IMR-90 (cell line): ENCODE data around the gene TROAP.
A peak's percentile ranks its signal among the peaks of the same experiment; 100 is the strongest.

ENCODE experiments used
- BHLHE40 ChIP-seq: fragments of 150-350 bp; IDR thresholded peaks from 2 replicates; pipeline ENCODE4 v1.6.1; 2016; ENCODE audit warnings: mild to moderate bottlenecking, low read depth, low read length
- CEBPB ChIP-seq: IDR thresholded peaks from 2 replicates; pipeline ENCODE4 v1.6.1; 2012; ENCODE audit warnings: low read depth, low read length, improper control_type of control experiment
- CHD1 ChIP-seq: IDR thresholded peaks from 2 replicates; pipeline ENCODE4 v1.6.1; 2012; ENCODE audit warnings: low read depth, low read length, improper control_type of control experiment
- MAFK ChIP-seq: IDR thresholded peaks from 2 replicates; pipeline ENCODE4 v1.6.1; 2012; ENCODE audit warnings: low read depth, low read length, improper control_type of control experiment
- MAZ ChIP-seq: IDR thresholded peaks from 2 replicates; pipeline ENCODE4 v1.6.1; 2012; ENCODE audit warnings: low read depth, mild to moderate bottlenecking, low read length, improper control_type of control experiment, moderate library complexity, borderline replicate concordance
- MXI1 ChIP-seq: IDR thresholded peaks from 2 replicates; pipeline ENCODE4 v1.6.1; 2012; ENCODE audit warnings: low read depth, mild to moderate bottlenecking, low read length, moderate library complexity, borderline replicate concordance
- POLR2A ChIP-seq: IDR thresholded peaks from 2 replicates; pipeline ENCODE4 v1.6.1; 2012; ENCODE audit warnings: mild to moderate bottlenecking, low read depth, low read length
- RAD21 ChIP-seq: IDR thresholded peaks from 2 replicates; pipeline ENCODE4 v1.6.1; 2012; ENCODE audit warnings: low read length, improper control_type of control experiment
- RCOR1 ChIP-seq: IDR thresholded peaks from 2 replicates; pipeline ENCODE4 v1.6.1; 2012; ENCODE audit warnings: mild to moderate bottlenecking, low read length, improper control_type of control experiment; ENCODE audit not compliant: insufficient replicate concordance
- RFX5 ChIP-seq: IDR thresholded peaks from 2 replicates; pipeline ENCODE4 v1.8.0; 2012; ENCODE audit warnings: low read depth, mild to moderate bottlenecking, low read length, moderate library complexity
- SMC3 ChIP-seq: fragments of 150-350 bp; IDR thresholded peaks from 2 replicates; pipeline ENCODE4 v1.6.1; 2016; ENCODE audit warnings: low read depth, mild to moderate bottlenecking, antibody characterized with exemption, low read length, moderate library complexity
- TF ChIP-seq, protein P1 (sequence below): conservative IDR thresholded peaks from 2 replicates; pipeline ENCODE4 v1.5.1; 2012; ENCODE audit warnings: mild to moderate bottlenecking, low read depth, low read length, improper control_type of control experiment
- TF ChIP-seq, protein P2 (sequence below): fragments of 150-350 bp; IDR thresholded peaks from 2 replicates; pipeline ENCODE4 v1.6.1; 2016; ENCODE audit warnings: low read depth, mild to moderate bottlenecking, low read length, moderate library complexity, borderline replicate concordance
- TF ChIP-seq, protein P3 (sequence below): fragments of 150-350 bp; IDR thresholded peaks from 2 replicates; pipeline ENCODE4 v1.6.1; 2017; ENCODE audit warnings: mild to moderate bottlenecking, antibody characterized with exemption, low read length, low read depth

DNA sequence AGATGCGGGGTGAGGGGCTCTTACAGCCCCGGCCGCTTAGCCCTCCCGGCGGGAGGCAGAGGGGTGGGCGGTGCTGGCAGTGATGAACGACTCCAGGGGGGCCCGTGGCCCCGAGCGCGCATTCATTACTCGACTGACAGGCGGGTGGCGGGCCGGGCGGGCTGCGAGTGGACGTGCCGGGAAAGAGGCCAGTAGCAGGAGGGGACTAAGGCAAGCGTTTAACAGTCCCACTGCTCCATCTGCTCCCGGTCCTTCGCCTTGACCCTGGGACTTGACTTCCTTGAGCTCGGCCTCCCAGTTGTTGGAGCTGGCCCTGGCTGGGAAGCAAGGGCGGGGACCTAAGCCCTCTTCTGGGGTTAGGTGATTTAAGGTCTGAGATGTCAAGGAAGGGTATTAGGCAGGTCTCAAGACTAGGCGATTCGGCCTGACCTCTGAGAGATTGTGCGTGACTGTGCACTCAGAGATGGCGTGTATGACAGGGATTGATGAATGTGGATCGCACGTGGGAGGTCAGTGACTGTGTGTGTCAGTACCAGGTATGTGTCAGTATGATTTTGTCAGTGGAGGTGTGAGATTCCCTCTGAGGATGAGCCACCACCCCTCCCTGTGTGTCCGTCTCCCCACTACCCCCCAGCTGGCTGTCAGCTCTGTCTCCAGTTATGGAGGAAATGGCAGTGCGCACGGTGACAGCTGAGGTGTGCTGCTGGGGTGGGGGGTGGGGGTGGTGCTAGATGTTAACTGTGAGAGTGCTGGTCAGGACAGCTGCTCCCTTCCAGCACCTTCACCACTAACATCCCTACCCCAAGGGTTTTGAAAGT, 20.1 kb downstream of the TROAP start:
- TF ChIP-seq, protein P1, sequence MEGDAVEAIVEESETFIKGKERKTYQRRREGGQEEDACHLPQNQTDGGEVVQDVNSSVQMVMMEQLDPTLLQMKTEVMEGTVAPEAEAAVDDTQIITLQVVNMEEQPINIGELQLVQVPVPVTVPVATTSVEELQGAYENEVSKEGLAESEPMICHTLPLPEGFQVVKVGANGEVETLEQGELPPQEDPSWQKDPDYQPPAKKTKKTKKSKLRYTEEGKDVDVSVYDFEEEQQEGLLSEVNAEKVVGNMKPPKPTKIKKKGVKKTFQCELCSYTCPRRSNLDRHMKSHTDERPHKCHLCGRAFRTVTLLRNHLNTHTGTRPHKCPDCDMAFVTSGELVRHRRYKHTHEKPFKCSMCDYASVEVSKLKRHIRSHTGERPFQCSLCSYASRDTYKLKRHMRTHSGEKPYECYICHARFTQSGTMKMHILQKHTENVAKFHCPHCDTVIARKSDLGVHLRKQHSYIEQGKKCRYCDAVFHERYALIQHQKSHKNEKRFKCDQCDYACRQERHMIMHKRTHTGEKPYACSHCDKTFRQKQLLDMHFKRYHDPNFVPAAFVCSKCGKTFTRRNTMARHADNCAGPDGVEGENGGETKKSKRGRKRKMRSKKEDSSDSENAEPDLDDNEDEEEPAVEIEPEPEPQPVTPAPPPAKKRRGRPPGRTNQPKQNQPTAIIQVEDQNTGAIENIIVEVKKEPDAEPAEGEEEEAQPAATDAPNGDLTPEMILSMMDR = no peak
- TF ChIP-seq CEBPB = no peak
- TF ChIP-seq CHD1 = no peak
- no peak for TF ChIP-seq POLR2A
- TF ChIP-seq MAFK = no peak
- TF ChIP-seq MAZ = no peak
- TF ChIP-seq BHLHE40 = peak; percentile 79
- no peak for TF ChIP-seq RAD21
- TF ChIP-seq, protein P2, sequence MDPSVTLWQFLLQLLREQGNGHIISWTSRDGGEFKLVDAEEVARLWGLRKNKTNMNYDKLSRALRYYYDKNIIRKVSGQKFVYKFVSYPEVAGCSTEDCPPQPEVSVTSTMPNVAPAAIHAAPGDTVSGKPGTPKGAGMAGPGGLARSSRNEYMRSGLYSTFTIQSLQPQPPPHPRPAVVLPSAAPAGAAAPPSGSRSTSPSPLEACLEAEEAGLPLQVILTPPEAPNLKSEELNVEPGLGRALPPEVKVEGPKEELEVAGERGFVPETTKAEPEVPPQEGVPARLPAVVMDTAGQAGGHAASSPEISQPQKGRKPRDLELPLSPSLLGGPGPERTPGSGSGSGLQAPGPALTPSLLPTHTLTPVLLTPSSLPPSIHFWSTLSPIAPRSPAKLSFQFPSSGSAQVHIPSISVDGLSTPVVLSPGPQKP = no peak
- TF ChIP-seq SMC3 = no peak
- TF ChIP-seq RFX5 = no peak
- TF ChIP-seq, protein P3, sequence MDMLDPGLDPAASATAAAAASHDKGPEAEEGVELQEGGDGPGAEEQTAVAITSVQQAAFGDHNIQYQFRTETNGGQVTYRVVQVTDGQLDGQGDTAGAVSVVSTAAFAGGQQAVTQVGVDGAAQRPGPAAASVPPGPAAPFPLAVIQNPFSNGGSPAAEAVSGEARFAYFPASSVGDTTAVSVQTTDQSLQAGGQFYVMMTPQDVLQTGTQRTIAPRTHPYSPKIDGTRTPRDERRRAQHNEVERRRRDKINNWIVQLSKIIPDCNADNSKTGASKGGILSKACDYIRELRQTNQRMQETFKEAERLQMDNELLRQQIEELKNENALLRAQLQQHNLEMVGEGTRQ = no peak
- no peak for TF ChIP-seq RCOR1
- TF ChIP-seq MXI1 = no peak
